Pancreas (tissue), 10 donors: ENCODE data around the gene MYO10. TPM values are rescaled to one million over a fixed set of nuclear protein-coding genes. Genes with fewer than 3 reads are reported as not detected.

Experiments used
- ATAC-seq, 4 donors: fragments of 200-7000 bp; cut with Tn5 transposase; one replicate each; pipeline versions ENCODE4 v1.8.0 to v1.9.1; 2020; ENCODE audit warnings: mild to moderate bottlenecking in 4 of 4, moderate library complexity in 4 of 4
- DNase-seq, 6 donors: peaks; one replicate each; pipeline ENCODE4 v3.0.0-alpha.2; 2020
- FAIRE-seq: peaks from 2 replicates; lab custom pipeline; 2012; peaks lifted over from hg19 to GRCh38; lab: Jason Lieb, UNC
- H3K27ac ChIP-seq, 4 donors: fragments of 200-600 bp; sonication (generic); 1 replicate in 3 of 4; 2 replicates in 1 of 4; pipeline versions ENCODE4 v1.5.0 to v1.8.0; 2020
- H3K27me3 ChIP-seq, 4 donors: fragments of 200-600 bp; one replicate each; pipeline ENCODE4 v1.8.0; 2021
- H3K36me3 ChIP-seq, 3 donors: fragments of 200-600 bp; sonication (generic) in 1 of 3; one replicate each; pipeline versions ENCODE4 v1.5.0 to v1.8.0; 2020 to 2021
- H3K4me1 ChIP-seq, 3 donors: fragments of 200-600 bp; one replicate each; pipeline ENCODE4 v1.8.0; 2021
- H3K4me3 ChIP-seq, 4 donors: fragments of 200-600 bp; sonication (generic) in 2 of 4; one replicate each; pipeline versions ENCODE4 v1.5.0 to v1.8.0; 2020 to 2021
- H3K9me3 ChIP-seq, 4 donors: fragments of 200-600 bp; one replicate each; pipeline ENCODE4 v1.8.0; 2021
- WGBS, 2 donors: extraction: QIAGEN DNeasy Blood & Tissue Kit; methylation state at CpG; one replicate each; pipeline ENCODE4 v1.1.7; 2013; 5-methylcytosine and 5-hydroxymethylcytosine counted together
- intact Hi-C, 3 donors: fragments of 100-400 bp; cut with DNase I; formaldehyde crosslinking; loops; one replicate each; pipeline versions ENCODE4 v1.11.1 to v1.14.2; 2022
- polyA plus RNA-seq, 2 donors: library from polyadenylated mRNA; stranded (reverse); fragments of 200-250 nt; gene quantifications; one replicate each; pipeline ENCODE4 v1.2.3, GENCODE V29; 2013
- total RNA-seq, 6 donors: library from RNA; stranded (reverse); fragmentation: NEBNext Ultra II Directional in 4 of 6; extraction: Animal tissue kit (Norgen Biotek cat#: 25700) in 4 of 6; gene quantifications; one replicate each; pipeline versions ENCODE4 v1.2.1 to v1.2.4, GENCODE V29; 2021 to 2023
- TF ChIP-seq, protein P1 (sequence below), 4 donors: fragments of 200-600 bp; sonication (generic) in 3 of 4; IDR thresholded peaks; one replicate each; pipeline versions ENCODE4 v1.5.0 to v1.8.0; 2021; ENCODE audit warnings: antibody characterized with exemption in 4 of 4
- donor health status: healthy with polysubstance abuse.
- donor health status: DM: no; HTN: no; CAD: no; lungs with moderate emphysema.
- donor health status: DM: no; HTN: no; CAD: no.
- donor health status: control.
- donor health status: control.
- donor health status: Bipolar disorder and iron deficiency.
- donor health status: DM: yes; HTN: yes; CAD: no.
- donor health status: DM: no; HTN: no; CAD: no.
- donor health status: DM: no; HTN: no; CAD: no.
- donor health status: DM: yes; HTN: yes; CAD: no.

The MYO10 gene
- total and polyA plus RNA-seq, 8 donors, result 11.5 to 47.3 (median 34.8) TPM

DNA sequence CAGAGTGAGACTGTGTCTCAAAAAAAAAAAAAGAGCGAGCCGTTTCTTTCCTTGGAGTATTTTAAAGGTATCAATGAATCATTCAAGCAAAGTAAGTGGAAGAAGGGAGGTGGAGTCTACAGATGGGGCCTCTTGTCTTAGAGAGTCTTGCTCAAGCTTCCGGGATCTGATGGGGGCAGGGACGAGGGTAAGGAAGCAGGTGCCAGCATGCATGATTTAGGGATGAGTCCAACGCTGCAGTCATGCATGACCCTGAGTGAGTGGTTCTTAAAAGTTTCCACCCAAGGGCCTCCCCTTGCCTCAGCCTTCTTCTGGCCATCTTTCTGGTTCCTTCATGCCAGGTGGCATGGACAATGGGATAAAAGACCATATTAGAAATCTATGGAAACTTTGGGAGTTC, 79.6 kb downstream of the MYO10 start:
- Histone ChIP-seq H3K27me3 (no peaks in the 10 kb centered on the region), H3K4me1 (peaks cover 7 to 12% (median 10%) of the 10 kb centered on the region in 3 donors), H3K36me3 (no peaks in the 10 kb centered on the region), H3K4me3 (no peak overlapping the region), H3K27ac (no peak overlapping the region), H3K9me3 (no peaks in the 10 kb centered on the region)
- TF ChIP-seq, protein P1, sequence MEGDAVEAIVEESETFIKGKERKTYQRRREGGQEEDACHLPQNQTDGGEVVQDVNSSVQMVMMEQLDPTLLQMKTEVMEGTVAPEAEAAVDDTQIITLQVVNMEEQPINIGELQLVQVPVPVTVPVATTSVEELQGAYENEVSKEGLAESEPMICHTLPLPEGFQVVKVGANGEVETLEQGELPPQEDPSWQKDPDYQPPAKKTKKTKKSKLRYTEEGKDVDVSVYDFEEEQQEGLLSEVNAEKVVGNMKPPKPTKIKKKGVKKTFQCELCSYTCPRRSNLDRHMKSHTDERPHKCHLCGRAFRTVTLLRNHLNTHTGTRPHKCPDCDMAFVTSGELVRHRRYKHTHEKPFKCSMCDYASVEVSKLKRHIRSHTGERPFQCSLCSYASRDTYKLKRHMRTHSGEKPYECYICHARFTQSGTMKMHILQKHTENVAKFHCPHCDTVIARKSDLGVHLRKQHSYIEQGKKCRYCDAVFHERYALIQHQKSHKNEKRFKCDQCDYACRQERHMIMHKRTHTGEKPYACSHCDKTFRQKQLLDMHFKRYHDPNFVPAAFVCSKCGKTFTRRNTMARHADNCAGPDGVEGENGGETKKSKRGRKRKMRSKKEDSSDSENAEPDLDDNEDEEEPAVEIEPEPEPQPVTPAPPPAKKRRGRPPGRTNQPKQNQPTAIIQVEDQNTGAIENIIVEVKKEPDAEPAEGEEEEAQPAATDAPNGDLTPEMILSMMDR (IDR thresholded peaks at IDR 0.05), result no peak
- 85 to 88% methylated on average over 5 of the region's 5 CpGs for WGBS, 2 donors
- DNase-seq (no peak), FAIRE-seq (no peak), ATAC-seq (no peak)
- intact Hi-C loops, result no loop called here

- DNase-seq (no peak), FAIRE-seq (no peak), ATAC-seq (no peak)
- TF ChIP-seq, protein P1 (IDR thresholded peaks at IDR 0.05), result no peak
- Histone ChIP-seq H3K27ac (no peak overlapping the region), H3K27me3 (no peaks in the 10 kb centered on the region), H3K4me3 (no peak overlapping the region), H3K9me3 (no peaks in the 10 kb centered on the region), H3K36me3 (no peaks in the 10 kb centered on the region), H3K4me1 (peaks cover 7 to 12% (median 10%) of the 10 kb centered on the region in 3 donors)
- WGBS, 2 donors, result 76 to 77% methylated on average over 10 of the region's 10 CpGs
- intact Hi-C loops, result no loop called here
Observed at GRCh38 chr5:16855898-16856297, 80.2 kb downstream of the MYO10 start.

GRCh38 chr5:16855485-16855884, 80.6 kb downstream of the MYO10 start:
- WGBS, 2 donors, result 27 to 30% methylated on average over 5 of the region's 5 CpGs
- TF ChIP-seq, protein P1 (IDR thresholded peaks at IDR 0.05), result no peak
- DNase-seq (no peak), ATAC-seq (peak in 3 of 4 donors; percentile 36 to 47 (median 38)), FAIRE-seq (no peak)
- H3K27ac ChIP-seq, result no peak overlapping the region
- H3K4me3 ChIP-seq, result no peak overlapping the region
- no peaks in the 10 kb centered on the region for H3K27me3 ChIP-seq
- intact Hi-C loops, result no loop called here
- no peaks in the 10 kb centered on the region for H3K36me3 ChIP-seq
- H3K9me3 ChIP-seq, result no peaks in the 10 kb centered on the region
- H3K4me1 ChIP-seq, result peaks cover 7 to 12% (median 10%) of the 10 kb centered on the region in 3 donors

GRCh38 chr5:16854351-16854750, 81.7 kb downstream of the MYO10 start:
- WGBS, 2 donors, result 27 to 34% methylated on average over 2 of the region's 2 CpGs

GRCh38 chr5:16853518-16853917, 82.6 kb downstream of the MYO10 start:
- 78 to 79% methylated on average over 4 of the region's 4 CpGs for WGBS, 2 donors
- Histone ChIP-seq H3K36me3 (no peaks in the 10 kb centered on the region), H3K27ac (no peak overlapping the region), H3K4me1 (peaks cover 7 to 18% (median 13%) of the 10 kb centered on the region in 3 donors), H3K27me3 (no peaks in the 10 kb centered on the region), H3K4me3 (no peak overlapping the region), H3K9me3 (no peaks in the 10 kb centered on the region)
- TF ChIP-seq, protein P1 (IDR thresholded peaks at IDR 0.05), result no peak
- intact Hi-C loops, result no loop called here
- no peak for DNase-seq
- FAIRE-seq, result no peak
- no peak for ATAC-seq

More at GRCh38 chr5:16854351-16854750, 81.7 kb downstream of the MYO10 start:
- ATAC-seq (peak; percentile 59 to 76 (median 72)), FAIRE-seq (no peak), DNase-seq (no peak)
- H3K4me1 ChIP-seq, result peaks cover 7 to 13% (median 13%) of the 10 kb centered on the region in 3 donors
- H3K9me3 ChIP-seq, result no peaks in the 10 kb centered on the region
- TF ChIP-seq, protein P1 (IDR thresholded peaks at IDR 0.05), result no peak
- H3K36me3 ChIP-seq, result no peaks in the 10 kb centered on the region
- H3K27ac ChIP-seq, result no peak overlapping the region
- intact Hi-C loops, result no loop called here
- H3K27me3 ChIP-seq, result no peaks in the 10 kb centered on the region
- H3K4me3 ChIP-seq, result no peak overlapping the region
